HEK293 (cell line): Measurements from ENCODE around the gene PKIB.

Experiments
- CTCF ChIA-PET: fragments of 350-600 bp; formaldehyde crosslinking; extraction: SDS; loops from one replicate; lab custom pipeline; 2021; ENCODE audit warnings: antibody characterized with exemption; lab: Yijun Ruan, JAX
- POLR2A ChIA-PET: fragments of 300-600 bp; formaldehyde crosslinking; extraction: SDS; loops from one replicate; lab custom pipeline; 2020; ENCODE audit warnings: antibody characterized with exemption, inconsistent platforms; lab: Yijun Ruan, JAX
- H3K27ac ChIP-seq: fragments of 200-500 bp; sonication (Bioruptor generic); 2 replicates; pipeline ENCODE4 v1.5.1; 2014; ENCODE audit warnings: low read depth, low read length, control low read depth, inconsistent platforms; ENCODE audit errors: extremely low read depth
- H3K36me3 ChIP-seq, 2 experiments: fragments of 200-500 bp in 1 of 2; sonication (Bioruptor generic) in 1 of 2; 1 replicate in 1 of 2; 2 replicates in 1 of 2; pipeline ENCODE4 v1.5.1; 2014 to 2017; ENCODE audit warnings: inconsistent platforms in 2 of 2, low read length in 2 of 2; ENCODE audit not compliant: control insufficient read depth in 2 of 2, insufficient read depth in 1 of 2
- H3K4me1 ChIP-seq: fragments of 200-500 bp; sonication (Bioruptor generic); 2 replicates; pipeline ENCODE4 v1.5.1; 2014; ENCODE audit warnings: mild to moderate bottlenecking, low read length, inconsistent platforms; ENCODE audit not compliant: control insufficient read depth, insufficient read depth
- H3K4me3 ChIP-seq: 2 replicates; pipeline ENCODE4 v1.5.1; 2011; ENCODE audit warnings: low read depth, mild to moderate bottlenecking, control low read depth, low read length, moderate library complexity
- H3K9me3 ChIP-seq: fragments of 200-500 bp; sonication (Bioruptor generic); 2 replicates; pipeline ENCODE4 v1.5.1; 2014; ENCODE audit warnings: low read depth, low read length, inconsistent platforms; ENCODE audit not compliant: control insufficient read depth, insufficient read depth
- ATF2 ChIP-seq: fragments of 450-650 bp; formaldehyde crosslinking; IDR thresholded peaks from 2 replicates; pipeline ENCODE4 v1.5.1; 2016; ENCODE audit warnings: missing biosample characterization, missing genetic modification characterization, low read depth
- GFI1B ChIP-seq: fragments of 450-650 bp; formaldehyde crosslinking; IDR thresholded peaks from 2 replicates; pipeline ENCODE4 v1.5.1; 2016; ENCODE audit warnings: missing biosample characterization, missing genetic modification characterization
- OVOL3 ChIP-seq: fragments of 450-650 bp; formaldehyde crosslinking; IDR thresholded peaks from 2 replicates; pipeline ENCODE4 v1.5.1; 2016; ENCODE audit warnings: missing biosample characterization, missing genetic modification characterization
- RBAK ChIP-seq: fragments of 450-650 bp; formaldehyde crosslinking; IDR thresholded peaks from 2 replicates; pipeline ENCODE4 v1.5.1; 2016; ENCODE audit warnings: missing biosample characterization, missing genetic modification characterization
- REST ChIP-seq: fragments of 450-650 bp; formaldehyde crosslinking; IDR thresholded peaks from 2 replicates; pipeline ENCODE4 v1.5.1; 2016; ENCODE audit warnings: missing biosample characterization, missing genetic modification characterization
- SCRT2 ChIP-seq: fragments of 450-650 bp; formaldehyde crosslinking; IDR thresholded peaks from 2 replicates; pipeline ENCODE4 v1.5.1; 2016; ENCODE audit warnings: missing biosample characterization, missing genetic modification characterization
- YY2 ChIP-seq: fragments of 450-650 bp; formaldehyde crosslinking; IDR thresholded peaks from 2 replicates; pipeline ENCODE4 v1.5.1; 2016; ENCODE audit warnings: missing biosample characterization, missing genetic modification characterization
- ZNF132 ChIP-seq: fragments of 450-650 bp; formaldehyde crosslinking; IDR thresholded peaks from 2 replicates; pipeline ENCODE4 v1.5.1; 2017; ENCODE audit warnings: missing biosample characterization, missing genetic modification characterization, borderline replicate concordance
- ZNF133 ChIP-seq: fragments of 450-650 bp; formaldehyde crosslinking; IDR thresholded peaks from 2 replicates; pipeline ENCODE4 v1.5.1; 2016; ENCODE audit warnings: missing biosample characterization, missing genetic modification characterization
- ZNF155 ChIP-seq: fragments of 450-650 bp; formaldehyde crosslinking; IDR thresholded peaks from 2 replicates; pipeline ENCODE4 v1.5.1; 2016; ENCODE audit warnings: missing biosample characterization, missing genetic modification characterization
- ZNF157 ChIP-seq: fragments of 450-650 bp; formaldehyde crosslinking; IDR thresholded peaks from 2 replicates; pipeline ENCODE4 v1.5.1; 2016; ENCODE audit warnings: missing biosample characterization, missing genetic modification characterization
- ZNF169 ChIP-seq: fragments of 450-650 bp; formaldehyde crosslinking; IDR thresholded peaks from 2 replicates; pipeline ENCODE4 v1.5.1; 2016; ENCODE audit warnings: missing biosample characterization, missing genetic modification characterization
- ZNF266 ChIP-seq: fragments of 450-650 bp; formaldehyde crosslinking; IDR thresholded peaks from 2 replicates; pipeline ENCODE4 v1.5.1; 2016; ENCODE audit warnings: missing biosample characterization, missing genetic modification characterization, low read depth
- ZNF335 ChIP-seq: fragments of 450-650 bp; formaldehyde crosslinking; conservative IDR thresholded peaks from 2 replicates; pipeline ENCODE4 v1.5.1; 2016; ENCODE audit warnings: missing biosample characterization, missing genetic modification characterization
- ZNF350 ChIP-seq: fragments of 450-650 bp; formaldehyde crosslinking; IDR thresholded peaks from 2 replicates; pipeline ENCODE4 v1.5.0; 2017; ENCODE audit warnings: missing biosample characterization, mild to moderate bottlenecking, missing genetic modification characterization
- ZNF354C ChIP-seq: fragments of 450-650 bp; formaldehyde crosslinking; IDR thresholded peaks from 2 replicates; pipeline ENCODE4 v1.5.1; 2016; ENCODE audit warnings: missing biosample characterization, missing genetic modification characterization, low read depth, borderline replicate concordance
- ZNF530 ChIP-seq: fragments of 450-650 bp; formaldehyde crosslinking; IDR thresholded peaks from 2 replicates; pipeline ENCODE4 v1.5.1; 2016; ENCODE audit warnings: low read depth, missing biosample characterization, missing genetic modification characterization
- ZNF701 ChIP-seq: fragments of 450-650 bp; formaldehyde crosslinking; IDR thresholded peaks from 2 replicates; pipeline ENCODE4 v1.5.1; 2016; ENCODE audit warnings: missing biosample characterization, missing genetic modification characterization
- ZNF792 ChIP-seq: fragments of 450-650 bp; formaldehyde crosslinking; IDR thresholded peaks from 2 replicates; pipeline ENCODE4 v1.5.1; 2016; ENCODE audit warnings: missing biosample characterization, missing genetic modification characterization
- ZSCAN30 ChIP-seq: fragments of 450-650 bp; IDR thresholded peaks from 2 replicates; pipeline ENCODE4 v1.5.1; 2018; ENCODE audit warnings: missing biosample characterization, mild to moderate bottlenecking, missing genetic modification characterization, moderate library complexity
- TF ChIP-seq, protein P1 (sequence below): fragments of 450-650 bp; formaldehyde crosslinking; IDR thresholded peaks from 2 replicates; pipeline ENCODE4; 2016; ENCODE audit warnings: missing biosample characterization, missing genetic modification characterization
- TF ChIP-seq, protein P2 (sequence below): fragments of 450-650 bp; formaldehyde crosslinking; IDR thresholded peaks from 2 replicates; pipeline ENCODE4 v1.5.1; 2017; ENCODE audit warnings: missing biosample characterization, missing genetic modification characterization
- TF ChIP-seq, protein P3 (sequence below): fragments of 450-650 bp; formaldehyde crosslinking; IDR thresholded peaks from 2 replicates; pipeline ENCODE4 v1.5.1; 2017; ENCODE audit warnings: missing biosample characterization, missing genetic modification characterization

The PKIB gene

GRCh38 chr6:122736616-122737015, 126.4 kb downstream of the PKIB start:
- no peaks in the 10 kb centered on the region for H3K36me3 ChIP-seq
- ChIA-PET CTCF (interaction anchor here (6.4 kb wide), 1 partner anchor 102 kb away, joined by 44 read pairs; no protein-coding TSS in a partner anchor), POLR2A (no interaction called here)
- TF ChIP-seq YY2 (tag by site-specific recombination): no peak
- TF ChIP-seq, protein P1, sequence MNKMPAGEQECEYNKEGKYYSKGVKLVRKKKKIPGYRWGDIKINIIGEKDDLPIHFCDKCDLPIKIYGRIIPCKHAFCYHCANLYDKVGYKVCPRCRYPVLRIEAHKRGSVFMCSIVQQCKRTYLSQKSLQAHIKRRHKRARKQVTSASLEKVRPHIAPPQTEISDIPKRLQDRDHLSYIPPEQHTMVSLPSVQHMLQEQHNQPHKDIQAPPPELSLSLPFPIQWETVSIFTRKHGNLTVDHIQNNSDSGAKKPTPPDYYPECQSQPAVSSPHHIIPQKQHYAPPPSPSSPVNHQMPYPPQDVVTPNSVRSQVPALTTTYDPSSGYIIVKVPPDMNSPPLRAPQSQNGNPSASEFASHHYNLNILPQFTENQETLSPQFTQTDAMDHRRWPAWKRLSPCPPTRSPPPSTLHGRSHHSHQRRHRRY (tag by site-specific recombination): no peak
- no peak for TF ChIP-seq ZNF157
- TF ChIP-seq, protein P2, sequence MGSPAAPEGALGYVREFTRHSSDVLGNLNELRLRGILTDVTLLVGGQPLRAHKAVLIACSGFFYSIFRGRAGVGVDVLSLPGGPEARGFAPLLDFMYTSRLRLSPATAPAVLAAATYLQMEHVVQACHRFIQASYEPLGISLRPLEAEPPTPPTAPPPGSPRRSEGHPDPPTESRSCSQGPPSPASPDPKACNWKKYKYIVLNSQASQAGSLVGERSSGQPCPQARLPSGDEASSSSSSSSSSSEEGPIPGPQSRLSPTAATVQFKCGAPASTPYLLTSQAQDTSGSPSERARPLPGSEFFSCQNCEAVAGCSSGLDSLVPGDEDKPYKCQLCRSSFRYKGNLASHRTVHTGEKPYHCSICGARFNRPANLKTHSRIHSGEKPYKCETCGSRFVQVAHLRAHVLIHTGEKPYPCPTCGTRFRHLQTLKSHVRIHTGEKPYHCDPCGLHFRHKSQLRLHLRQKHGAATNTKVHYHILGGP (tag by site-specific recombination): no peak
- TF ChIP-seq GFI1B: no peak
- TF ChIP-seq ZNF350 (tag by site-specific recombination): no peak
- TF ChIP-seq ZNF530 (tag by site-specific recombination): no peak
- TF ChIP-seq ZNF335 (tag by site-specific recombination): no peak
- TF ChIP-seq ZNF132: no peak
- TF ChIP-seq RBAK (tag by site-specific recombination): no peak
- no peak for TF ChIP-seq ZNF155 (tag by site-specific recombination)
- TF ChIP-seq REST (tag by site-specific recombination): no peak
- no peak for TF ChIP-seq ZNF701 (tag by site-specific recombination)
- no peak for TF ChIP-seq ATF2 (tag by site-specific recombination)
- no peak for TF ChIP-seq SCRT2 (tag by site-specific recombination)
- no peak for TF ChIP-seq ZNF133 (tag by site-specific recombination)
- no peak overlapping the region for H3K4me3 ChIP-seq
- H3K9me3 ChIP-seq: no peaks in the 10 kb centered on the region
- H3K4me1 ChIP-seq: no peaks in the 10 kb centered on the region
- H3K27ac ChIP-seq: no peak overlapping the region

GRCh38 chr6:122740091-122740490, 129.9 kb downstream of the PKIB start:
- POLR2A ChIA-PET: no interaction called here
- Histone ChIP-seq H3K9me3 (no peaks in the 10 kb centered on the region), H3K4me1 (no peaks in the 10 kb centered on the region), H3K27ac (no peak overlapping the region), H3K4me3 (no peak overlapping the region), H3K36me3 (no peaks in the 10 kb centered on the region)
- CTCF ChIA-PET: interaction anchor here (0.6 to 6.4 kb wide), 4 partner anchors 9 to 640 kb away, joined by 3 to 44 read pairs (median 12); no protein-coding TSS in a partner anchor
- TF ChIP-seq OVOL3 (tag by site-specific recombination): no peak
- no peak for TF ChIP-seq ZNF354C (tag by site-specific recombination)
- TF ChIP-seq ZNF792 (tag by site-specific recombination): no peak
- no peak for TF ChIP-seq ZNF266
- no peak for TF ChIP-seq SCRT2 (tag by site-specific recombination)
- no peak for TF ChIP-seq ZNF169 (tag by site-specific recombination)
- no peak for TF ChIP-seq ZSCAN30 (tag by site-specific recombination)
- TF ChIP-seq, protein P3, sequence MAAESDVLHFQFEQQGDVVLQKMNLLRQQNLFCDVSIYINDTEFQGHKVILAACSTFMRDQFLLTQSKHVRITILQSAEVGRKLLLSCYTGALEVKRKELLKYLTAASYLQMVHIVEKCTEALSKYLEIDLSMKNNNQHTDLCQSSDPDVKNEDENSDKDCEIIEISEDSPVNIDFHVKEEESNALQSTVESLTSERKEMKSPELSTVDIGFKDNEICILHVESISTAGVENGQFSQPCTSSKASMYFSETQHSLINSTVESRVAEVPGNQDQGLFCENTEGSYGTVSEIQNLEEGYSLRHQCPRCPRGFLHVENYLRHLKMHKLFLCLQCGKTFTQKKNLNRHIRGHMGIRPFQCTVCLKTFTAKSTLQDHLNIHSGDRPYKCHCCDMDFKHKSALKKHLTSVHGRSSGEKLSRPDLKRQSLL (tag by site-specific recombination): no peak
